Cardiac fibroblast (primary cell): ENCODE measurements around the gene SPAG16.

ENCODE experiments used
- DNase-seq, 2 donors: peaks; one replicate each; pipeline versions ENCODE4 v3.0.0 to v3.0.0-alpha.2; 2010; ENCODE audit warnings: low read depth in 2 of 2
- H3K4me3 ChIP-seq, 2 donors: replicated peaks in 1 of 2; 1 replicate in 1 of 2; 2 replicates in 1 of 2; pipeline ENCODE4 v1.5.1; 2011; ENCODE audit warnings: low read depth in 2 of 2, low read length in 2 of 2, mild to moderate bottlenecking in 2 of 2, moderate library complexity in 1 of 2
- TF ChIP-seq, protein P1 (sequence below): IDR thresholded peaks from one replicate; pipeline ENCODE4 v1.5.1; 2011; ENCODE audit warnings: low read depth, mild to moderate bottlenecking, low read length, inconsistent platforms

The SPAG16 gene

DNA sequence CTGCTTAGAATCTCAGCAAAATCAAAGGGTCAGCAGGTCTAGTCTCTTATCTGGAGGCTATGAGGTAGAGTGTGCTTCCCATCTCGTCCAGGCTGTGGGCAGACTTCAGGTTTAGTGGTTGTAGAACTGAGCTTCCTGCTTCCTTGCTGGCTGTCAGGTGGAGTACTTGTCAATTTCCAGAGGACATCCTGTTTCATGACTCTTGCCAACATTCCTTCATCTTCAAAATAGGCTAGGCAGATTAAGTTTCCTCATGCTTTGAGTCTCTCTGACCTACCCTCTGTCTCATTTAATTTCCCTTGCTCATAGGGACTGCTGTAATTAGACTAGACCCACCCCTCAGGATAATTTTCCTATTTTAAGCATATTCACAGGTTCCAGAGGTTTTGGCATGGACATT lies 562.6 kb downstream of the SPAG16 start:
- TF ChIP-seq, protein P1, sequence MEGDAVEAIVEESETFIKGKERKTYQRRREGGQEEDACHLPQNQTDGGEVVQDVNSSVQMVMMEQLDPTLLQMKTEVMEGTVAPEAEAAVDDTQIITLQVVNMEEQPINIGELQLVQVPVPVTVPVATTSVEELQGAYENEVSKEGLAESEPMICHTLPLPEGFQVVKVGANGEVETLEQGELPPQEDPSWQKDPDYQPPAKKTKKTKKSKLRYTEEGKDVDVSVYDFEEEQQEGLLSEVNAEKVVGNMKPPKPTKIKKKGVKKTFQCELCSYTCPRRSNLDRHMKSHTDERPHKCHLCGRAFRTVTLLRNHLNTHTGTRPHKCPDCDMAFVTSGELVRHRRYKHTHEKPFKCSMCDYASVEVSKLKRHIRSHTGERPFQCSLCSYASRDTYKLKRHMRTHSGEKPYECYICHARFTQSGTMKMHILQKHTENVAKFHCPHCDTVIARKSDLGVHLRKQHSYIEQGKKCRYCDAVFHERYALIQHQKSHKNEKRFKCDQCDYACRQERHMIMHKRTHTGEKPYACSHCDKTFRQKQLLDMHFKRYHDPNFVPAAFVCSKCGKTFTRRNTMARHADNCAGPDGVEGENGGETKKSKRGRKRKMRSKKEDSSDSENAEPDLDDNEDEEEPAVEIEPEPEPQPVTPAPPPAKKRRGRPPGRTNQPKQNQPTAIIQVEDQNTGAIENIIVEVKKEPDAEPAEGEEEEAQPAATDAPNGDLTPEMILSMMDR, result no peak
- no peak for DNase-seq
- no peak overlapping the region for H3K4me3 ChIP-seq

DNA sequence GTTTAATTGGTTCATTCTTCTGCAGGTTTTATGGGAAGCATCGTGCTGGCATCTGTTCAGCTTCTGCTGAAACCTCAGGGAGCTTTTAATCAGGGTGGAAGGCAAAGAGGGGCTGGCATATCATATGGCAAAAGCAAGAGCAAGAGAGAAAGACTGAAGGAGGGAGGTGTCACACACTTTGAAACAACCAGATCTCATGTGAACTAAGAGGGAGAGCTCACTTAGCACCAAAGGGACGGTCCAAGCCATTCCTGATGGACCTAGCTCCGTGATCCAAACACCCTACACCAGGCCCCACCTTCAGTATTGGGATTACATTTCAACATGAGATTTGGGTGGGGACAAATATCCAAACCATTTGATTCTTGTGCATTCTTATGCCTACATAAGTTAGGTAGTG lies 563.1 kb downstream of the SPAG16 start:
- no peak for DNase-seq
- no peak overlapping the region for H3K4me3 ChIP-seq
- TF ChIP-seq, protein P1, result no peak

DNA sequence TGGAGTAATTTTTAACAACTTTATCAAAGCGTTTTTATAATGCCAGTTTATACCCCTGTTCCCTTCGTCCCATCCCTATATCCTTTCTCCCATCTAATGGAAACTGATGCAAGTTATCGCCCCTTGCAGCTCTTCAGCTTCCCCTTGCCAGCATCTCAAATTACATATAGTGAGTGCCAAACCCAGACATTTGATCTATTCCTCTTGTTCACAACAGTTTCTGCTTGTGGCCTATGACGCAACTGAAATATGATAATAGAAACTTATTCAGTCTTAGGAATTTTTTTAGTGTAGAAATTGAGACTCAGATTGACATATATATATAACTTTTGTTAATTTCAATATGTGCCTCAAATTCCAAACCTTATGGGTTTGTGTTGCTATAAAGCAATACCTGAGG lies 564.4 kb downstream of the SPAG16 start:
- no peak overlapping the region for H3K4me3 ChIP-seq
- peak in 1 of 2 donors; percentile 4 for DNase-seq

DNA sequence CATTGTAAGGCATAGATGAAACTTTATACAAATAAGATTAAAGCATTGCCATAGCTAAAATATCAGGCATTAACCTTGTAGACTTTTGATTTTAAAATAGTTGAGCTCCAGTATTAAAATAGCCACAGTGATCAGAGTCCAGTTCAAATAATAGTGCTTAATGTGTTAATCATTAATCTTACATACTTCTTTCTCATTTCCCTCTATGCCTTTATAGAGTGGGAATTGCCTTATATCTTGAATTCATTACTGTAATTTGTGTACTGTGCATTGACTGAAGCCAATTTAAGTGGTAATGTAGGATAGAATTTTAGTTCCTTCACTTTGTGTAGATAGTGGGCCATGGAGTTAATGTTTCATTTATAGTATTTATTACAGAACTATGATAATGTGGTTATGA lies 577.4 kb downstream of the SPAG16 start:
- H3K4me3 ChIP-seq, result no peak overlapping the region
- DNase-seq, result no peak
- TF ChIP-seq, protein P1, result no peak

More for the DNA sequence above, 564.4 kb downstream of the SPAG16 start:
- TF ChIP-seq, protein P1, result no peak

DNA sequence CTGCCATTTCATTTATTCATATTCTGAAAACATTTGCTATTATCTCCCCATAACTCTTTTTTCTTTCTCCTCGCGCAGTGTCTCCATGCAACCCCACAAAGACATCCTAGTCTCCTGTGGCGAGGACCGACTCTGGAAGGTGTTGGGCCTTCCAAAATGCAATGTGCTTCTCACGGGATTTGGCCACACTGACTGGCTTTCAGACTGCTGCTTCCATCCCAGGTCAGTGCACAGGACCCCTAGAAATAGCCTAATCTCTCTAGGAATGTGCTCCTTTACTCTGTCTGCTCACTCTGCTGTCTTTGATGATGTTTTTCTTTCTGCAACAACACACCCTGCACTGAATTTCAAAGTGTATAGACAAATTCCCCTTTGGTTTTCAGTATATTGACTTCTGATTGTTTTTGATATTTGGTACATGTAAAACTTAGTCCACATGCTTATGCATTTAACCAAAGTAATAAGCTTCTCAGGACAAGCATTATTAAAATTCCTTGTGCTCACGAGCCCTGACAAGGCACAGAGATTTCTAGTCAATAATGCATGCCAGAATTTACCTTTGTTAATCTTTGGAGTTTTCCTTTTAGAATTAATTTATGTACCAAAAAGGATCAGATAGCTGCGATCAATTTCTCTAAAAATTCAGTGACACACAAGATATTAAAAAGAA lies 578.3 kb downstream of the SPAG16 start:
- no peak overlapping the region for H3K4me3 ChIP-seq
- TF ChIP-seq, protein P1, result no peak
- no peak for DNase-seq

DNA sequence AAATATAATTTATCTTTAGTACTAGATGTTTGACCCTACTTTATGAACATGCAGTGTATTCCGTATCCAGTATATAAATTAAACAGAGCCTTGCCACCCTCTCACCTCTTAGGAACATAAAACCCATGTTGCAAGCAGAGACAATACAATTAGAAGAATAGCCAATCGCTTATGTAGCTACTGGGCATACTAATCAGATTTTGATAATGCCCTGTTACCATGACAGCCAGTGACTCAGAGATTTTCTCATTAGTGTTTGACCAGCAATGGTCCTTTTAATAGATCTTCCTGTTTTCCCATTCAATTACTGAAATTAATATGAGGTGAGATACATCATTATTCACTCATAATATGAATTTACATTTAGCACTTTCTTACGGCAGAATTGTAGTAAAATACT lies 579.3 kb downstream of the SPAG16 start:
- TF ChIP-seq, protein P1, result no peak
- no peak overlapping the region for H3K4me3 ChIP-seq
- no peak for DNase-seq

DNA sequence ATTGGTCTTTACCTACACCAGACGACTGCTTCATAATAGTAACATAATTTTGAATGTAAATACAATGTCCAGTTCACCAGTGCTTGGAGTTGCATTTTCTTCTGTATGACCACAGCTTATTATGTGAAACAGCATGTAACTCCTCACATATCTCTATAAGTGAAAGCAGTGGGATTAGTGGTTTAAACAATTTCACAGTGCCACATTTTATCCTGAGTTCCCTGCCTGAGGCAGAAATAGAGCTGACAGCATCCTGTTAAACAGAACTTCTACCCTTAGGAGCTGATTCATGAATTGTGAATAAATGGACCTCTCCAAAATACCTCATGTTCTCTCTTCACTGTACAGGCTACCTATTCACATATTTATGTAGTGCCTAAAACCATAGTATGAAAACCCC lies 584.3 kb downstream of the SPAG16 start:
- no peak overlapping the region for H3K4me3 ChIP-seq
- no peak for DNase-seq
- TF ChIP-seq, protein P1, result no peak
